PC-9 (cell line): ENCODE results near the gene RBM43. TPM values are rescaled to one million over a fixed set of nuclear protein-coding genes. Genes with fewer than 3 reads are reported as not detected.

Source experiments
- BruUV-seq: library from RNA; stranded (reverse); fragments of 400-500 nt; replicated peaks from 2 replicates; lab custom pipeline; 2021; lab: Mats Ljungman, UMichigan
- CTCF ChIA-PET: fragments of 300-600 bp; sonication (Branson Sonifier 250); formaldehyde crosslinking; loops from one replicate; lab custom pipeline; 2022; ENCODE audit warnings: antibody characterized with exemption; lab: Charles Lee
- POLR2A ChIA-PET: fragments of 300-600 bp; sonication (Branson Sonifier 250); formaldehyde crosslinking; loops from one replicate; lab custom pipeline; 2022; ENCODE audit warnings: antibody characterized with exemption; ENCODE audit not compliant: unreplicated experiment; lab: Charles Lee
- DNase-seq, 2 experiments: peaks; one replicate each; pipeline versions ENCODE4 v3.0.0 to v3.0.0-alpha.2; 2015 to 2022; ENCODE audit warnings: mixed read lengths in 1 of 2
- H2AFZ ChIP-seq: fragments of 200-600 bp; sonication (generic); 2 replicates; pipeline ENCODE4 v1.8.1; 2017; ENCODE audit warnings: antibody characterized with exemption
- H3F3A ChIP-seq: fragments of 200-600 bp; sonication (generic); 2 replicates; pipeline ENCODE4 v1.8.1; 2017; ENCODE audit warnings: antibody characterized with exemption, mild to moderate bottlenecking, low read depth; ENCODE audit not compliant: insufficient read depth
- H3K27ac ChIP-seq: fragments of 200-600 bp; sonication (generic); 2 replicates; pipeline ENCODE4 v1.6.1; 2016; ENCODE audit warnings: mixed run types
- H3K27me3 ChIP-seq: fragments of 200-600 bp; sonication (generic); 2 replicates; pipeline ENCODE4 v1.6.1; 2016; ENCODE audit warnings: low read depth, mixed run types; ENCODE audit not compliant: insufficient read depth
- H3K36me3 ChIP-seq: fragments of 200-600 bp; sonication (generic); 2 replicates; pipeline ENCODE4 v1.6.1; 2016; ENCODE audit warnings: low read depth, mixed run types
- H3K4me1 ChIP-seq: fragments of 200-600 bp; sonication (generic); replicated peaks from 2 replicates; pipeline ENCODE4 v1.6.1; 2016; ENCODE audit warnings: mixed run types; ENCODE audit not compliant: insufficient read depth
- H3K4me2 ChIP-seq: fragments of 200-600 bp; sonication (generic); 2 replicates; pipeline ENCODE4 v1.6.1; 2017; ENCODE audit warnings: mixed run types
- H3K4me3 ChIP-seq: fragments of 200-600 bp; sonication (generic); 2 replicates; pipeline ENCODE4 v1.6.1; 2016; ENCODE audit warnings: mixed run types
- H3K79me2 ChIP-seq: fragments of 200-600 bp; sonication (generic); 2 replicates; pipeline ENCODE4 v1.6.1; 2017; ENCODE audit warnings: low read depth, mixed run types
- H3K9me2 ChIP-seq: fragments of 200-600 bp; sonication (generic); 2 replicates; pipeline ENCODE4 v1.8.1; 2017; ENCODE audit warnings: mild to moderate bottlenecking; ENCODE audit not compliant: insufficient read depth
- H3K9me3 ChIP-seq: fragments of 200-600 bp; sonication (generic); 2 replicates; pipeline ENCODE4 v1.8.1; 2016; ENCODE audit warnings: low read depth; ENCODE audit not compliant: insufficient read depth
- H4K20me1 ChIP-seq: fragments of 200-600 bp; sonication (generic); 2 replicates; pipeline ENCODE4 v1.8.1; 2017; ENCODE audit not compliant: insufficient read depth
- CTCF ChIP-seq: fragments of 200-600 bp; sonication (generic); conservative IDR thresholded peaks from 2 replicates; pipeline ENCODE4 v1.6.1; 2017; ENCODE audit warnings: mixed run types, antibody characterized with exemption, mild to moderate bottlenecking, moderate library complexity
- EZH2 ChIP-seq: fragments of 200-600 bp; sonication (generic); IDR thresholded peaks from 2 replicates; pipeline ENCODE4 v1.8.0; 2017; ENCODE audit warnings: antibody characterized with exemption, low read depth
- intact Hi-C: fragments of 100-400 bp; cut with micrococcal nuclease; formaldehyde crosslinking; loops from one replicate; pipeline ENCODE4 v1.10.0; 2022; ENCODE audit not compliant: unreplicated experiment
- total RNA-seq: library from RNA; stranded (reverse); gene quantifications from 2 replicates; pipeline ENCODE4 v1.2.3, GENCODE V29; 2021

Gene RBM43
- total RNA-seq, 1 experiment from 2014 or later: 5.3 TPM

GRCh38 chr2:151207100-151207499 is 54.6 kb downstream of the RBM43 start:
- H3K4me2 ChIP-seq: no peak overlapping the region
- no peaks in the 10 kb centered on the region for H3K4me1 ChIP-seq
- ChIA-PET POLR2A (no interaction called here), CTCF (no interaction called here)
- no peaks in the 10 kb centered on the region for H3F3A ChIP-seq
- BruUV-seq: no TSS peak
- intact Hi-C loops: no loop called here
- H4K20me1 ChIP-seq: no peaks in the 10 kb centered on the region
- H3K4me3 ChIP-seq: no peak overlapping the region
- no peak for TF ChIP-seq EZH2
- no peak for TF ChIP-seq CTCF
- no peaks in the 10 kb centered on the region for H3K79me2 ChIP-seq
- H3K27ac ChIP-seq: no peak overlapping the region
- no peaks in the 10 kb centered on the region for H3K9me2 ChIP-seq
- no peak overlapping the region for H2AFZ ChIP-seq
- no peak for DNase-seq
- H3K9me3 ChIP-seq: no peaks in the 10 kb centered on the region
- no peaks in the 10 kb centered on the region for H3K36me3 ChIP-seq
- no peaks in the 10 kb centered on the region for H3K27me3 ChIP-seq

- TF ChIP-seq CTCF (no peak), EZH2 (no peak)
- no peak overlapping the region for H3K4me3 ChIP-seq
- H3K4me1 ChIP-seq: no peaks in the 10 kb centered on the region
- H3K79me2 ChIP-seq: no peaks in the 10 kb centered on the region
- no peaks in the 10 kb centered on the region for H3K36me3 ChIP-seq
- H3K27me3 ChIP-seq: no peaks in the 10 kb centered on the region
- BruUV-seq: no TSS peak
- no peaks in the 10 kb centered on the region for H3K9me3 ChIP-seq
- no peaks in the 10 kb centered on the region for H4K20me1 ChIP-seq
- H2AFZ ChIP-seq: no peak overlapping the region
- ChIA-PET CTCF (no interaction called here), POLR2A (no interaction called here)
- no peak for DNase-seq
- H3K27ac ChIP-seq: no peak overlapping the region
- H3K4me2 ChIP-seq: no peak overlapping the region
- no peaks in the 10 kb centered on the region for H3F3A ChIP-seq
- intact Hi-C loops: no loop called here
- H3K9me2 ChIP-seq: no peaks in the 10 kb centered on the region
These were observed 55.2 kb downstream of the RBM43 start for GRCh38 chr2:151206446-151206968.

GRCh38 chr2:151205571-151205970 is 56.1 kb downstream of the RBM43 start:
- CTCF ChIA-PET: no interaction called here
- BruUV-seq: no TSS peak
- Histone ChIP-seq H4K20me1 (no peaks in the 10 kb centered on the region), H2AFZ (no peak overlapping the region), H3K36me3 (no peaks in the 10 kb centered on the region), H3K4me1 (no peaks in the 10 kb centered on the region), H3K9me2 (no peaks in the 10 kb centered on the region), H3K4me2 (no peak overlapping the region), H3K4me3 (no peak overlapping the region), H3K27me3 (no peaks in the 10 kb centered on the region), H3K9me3 (no peaks in the 10 kb centered on the region), H3K79me2 (no peaks in the 10 kb centered on the region), H3F3A (no peaks in the 10 kb centered on the region), H3K27ac (no peak overlapping the region)
- no peak for DNase-seq
- intact Hi-C loops: no loop called here
- TF ChIP-seq EZH2: no peak
- TF ChIP-seq CTCF: no peak
- POLR2A ChIA-PET: no interaction called here
